Measurements from ENCODE around the gene PXYLP1. TPM values are rescaled to one million over a fixed set of nuclear protein-coding genes. Genes with fewer than 3 reads are reported as not detected.

Gene PXYLP1
- total RNA-seq, 2 donors from 2014 or later, result 12.0 to 15.3 TPM

- no peaks in the 10 kb centered on the region for H3K36me3 ChIP-seq
- H3K27ac ChIP-seq, result no peak overlapping the region
- H3K9me3 ChIP-seq, result no peaks in the 10 kb centered on the region
- H3K4me1 ChIP-seq (replicated peaks), result no peaks in the 10 kb centered on the region
- 90% methylated on average over 11 of the region's 11 CpGs for WGBS
- TF ChIP-seq POLR2A (IDR thresholded peaks at IDR 0.05) (no peak), POLR2AphosphoS5 (IDR thresholded peaks at IDR 0.05) (no peak), CTCF (IDR thresholded peaks at IDR 0.05) (no peak)
- intact Hi-C loops (cut with DNase I), result no loop called here
- H3K27me3 ChIP-seq (replicated peaks; ENCODE audit: insufficient read depth), result no peaks in the 10 kb centered on the region
- H3K4me3 ChIP-seq, result no peak overlapping the region
- DNase-seq (ENCODE audit: low spot score), result no peak
Measured at GRCh38 chr3:141334627-141335250, 103.1 kb downstream of the PXYLP1 start.

GRCh38 chr3:141335531-141336061 is 104.0 kb downstream of the PXYLP1 start:
- no peak for TF ChIP-seq POLR2A (IDR thresholded peaks at IDR 0.05)
- TF ChIP-seq CTCF (IDR thresholded peaks at IDR 0.05), result no peak
- no peak for TF ChIP-seq POLR2AphosphoS5 (IDR thresholded peaks at IDR 0.05)
- no peak overlapping the region for H3K27ac ChIP-seq
- H3K4me3 ChIP-seq, result no peak overlapping the region
- WGBS, result 70% methylated on average over 2 of the region's 2 CpGs
- DNase-seq (ENCODE audit: low spot score), result no peak
- no peaks in the 10 kb centered on the region for H3K9me3 ChIP-seq
- no peaks in the 10 kb centered on the region for H3K27me3 ChIP-seq (replicated peaks; ENCODE audit: insufficient read depth)
- intact Hi-C loops (cut with DNase I), result no loop called here
- H3K36me3 ChIP-seq, result no peaks in the 10 kb centered on the region
- no peaks in the 10 kb centered on the region for H3K4me1 ChIP-seq (replicated peaks)

GRCh38 chr3:141336672-141337522 is 105.3 kb downstream of the PXYLP1 start:
- no peaks in the 10 kb centered on the region for H3K36me3 ChIP-seq
- H3K27me3 ChIP-seq (replicated peaks; ENCODE audit: insufficient read depth), result no peaks in the 10 kb centered on the region
- no peak for DNase-seq (ENCODE audit: low spot score)
- WGBS, result 78% methylated on average over 12 of the region's 12 CpGs
- H3K4me3 ChIP-seq, result no peak overlapping the region
- no peak overlapping the region for H3K27ac ChIP-seq
- no peaks in the 10 kb centered on the region for H3K4me1 ChIP-seq (replicated peaks)
- no peaks in the 10 kb centered on the region for H3K9me3 ChIP-seq
- TF ChIP-seq POLR2A (IDR thresholded peaks at IDR 0.05) (no peak), CTCF (IDR thresholded peaks at IDR 0.05) (no peak), POLR2AphosphoS5 (IDR thresholded peaks at IDR 0.05) (no peak)
- intact Hi-C loops (cut with DNase I), result no loop called here

- H3K27me3 ChIP-seq (replicated peaks; ENCODE audit: insufficient read depth), result no peaks in the 10 kb centered on the region
- no peak for DNase-seq (ENCODE audit: low spot score)
- no peaks in the 10 kb centered on the region for H3K9me3 ChIP-seq
- TF ChIP-seq POLR2A (IDR thresholded peaks at IDR 0.05) (no peak), CTCF (IDR thresholded peaks at IDR 0.05) (no peak), POLR2AphosphoS5 (IDR thresholded peaks at IDR 0.05) (no peak)
- WGBS, result 94% methylated on average over 1 of the region's 1 CpG
- no peaks in the 10 kb centered on the region for H3K36me3 ChIP-seq
- intact Hi-C loops (cut with DNase I), result no loop called here
- H3K4me3 ChIP-seq, result no peak overlapping the region
- H3K4me1 ChIP-seq (replicated peaks), result no peaks in the 10 kb centered on the region
- no peak overlapping the region for H3K27ac ChIP-seq
Measured at GRCh38 chr3:141337523-141337854, 105.9 kb downstream of the PXYLP1 start.

Data from prostate gland (tissue), 2 donors.